Measurements from ENCODE around the gene ZC3H12C. TPM values are rescaled to one million over a fixed set of nuclear protein-coding genes. Genes with fewer than 3 reads are reported as not detected.

The ZC3H12C gene
- total RNA-seq, 2 experiments from 2014 or later: not detected

DNA sequence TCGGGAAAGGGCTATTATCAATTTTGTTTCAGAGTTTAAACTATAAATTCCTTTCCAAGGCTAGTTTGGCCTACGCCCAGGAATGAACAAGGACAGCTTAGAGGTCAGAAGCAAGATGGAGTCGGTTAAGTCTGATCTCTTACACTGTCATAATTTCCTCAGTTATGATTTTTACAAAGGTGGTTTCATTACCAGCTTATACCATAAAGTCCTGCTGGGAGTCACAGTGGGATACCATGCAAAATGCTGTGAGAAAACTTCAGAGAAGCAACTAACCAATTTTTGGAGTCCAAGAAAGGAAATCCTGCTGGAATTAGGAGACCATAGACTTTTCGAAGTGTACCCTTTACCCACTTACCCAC is 17.4 kb upstream of the ZC3H12C start:
- POLR2A ChIA-PET: interaction anchor here (0.6 kb wide), 2 partner anchors 12 to 253 kb away, joined by 3 read pairs; no protein-coding TSS in a partner anchor
- CTCF ChIA-PET (ENCODE audit: unreplicated experiment): no interaction called here
- no peak overlapping the region for H2AFZ ChIP-seq (ENCODE audit: low read length)
- H3K4me1 ChIP-seq (ENCODE audit: insufficient read depth, low read length, poor library complexity, severe bottlenecking): no peaks in the 10 kb centered on the region
- no peak overlapping the region for H3K4me3 ChIP-seq (ENCODE audit: low read depth, low read length, poor library complexity, severe bottlenecking)
- no peak overlapping the region for H3K27ac ChIP-seq (ENCODE audit: low read depth, low read length, poor library complexity, severe bottlenecking)
- no peaks in the 10 kb centered on the region for H3K9me3 ChIP-seq (ENCODE audit: low read length)
- intact Hi-C loops (cut with micrococcal nuclease; ENCODE audit: unreplicated experiment): no loop called here
- no peaks in the 10 kb centered on the region for H4K20me1 ChIP-seq (ENCODE audit: insufficient read depth, low read length)
- no peaks in the 10 kb centered on the region for H3K9me2 ChIP-seq (ENCODE audit: insufficient read depth, low read length)
- no peaks in the 10 kb centered on the region for H3K36me3 ChIP-seq (ENCODE audit: insufficient read depth, low read length)
- TF ChIP-seq EZH2phosphoT487 (IDR thresholded peaks at IDR 0.05; ENCODE audit: borderline replicate concordance, low read depth, low read length) (no peak), CTCF (conservative IDR thresholded peaks at IDR 0.05; ENCODE audit: low read length) (no peak)
- DNase-seq (ENCODE audit: low spot score): no peak
- BruUV-seq (replicated peaks): no TSS peak
- no peaks in the 10 kb centered on the region for H3K79me2 ChIP-seq (ENCODE audit: insufficient read depth, low read depth, low read length)
- H3K4me2 ChIP-seq (ENCODE audit: low read length): no peak overlapping the region

DNA sequence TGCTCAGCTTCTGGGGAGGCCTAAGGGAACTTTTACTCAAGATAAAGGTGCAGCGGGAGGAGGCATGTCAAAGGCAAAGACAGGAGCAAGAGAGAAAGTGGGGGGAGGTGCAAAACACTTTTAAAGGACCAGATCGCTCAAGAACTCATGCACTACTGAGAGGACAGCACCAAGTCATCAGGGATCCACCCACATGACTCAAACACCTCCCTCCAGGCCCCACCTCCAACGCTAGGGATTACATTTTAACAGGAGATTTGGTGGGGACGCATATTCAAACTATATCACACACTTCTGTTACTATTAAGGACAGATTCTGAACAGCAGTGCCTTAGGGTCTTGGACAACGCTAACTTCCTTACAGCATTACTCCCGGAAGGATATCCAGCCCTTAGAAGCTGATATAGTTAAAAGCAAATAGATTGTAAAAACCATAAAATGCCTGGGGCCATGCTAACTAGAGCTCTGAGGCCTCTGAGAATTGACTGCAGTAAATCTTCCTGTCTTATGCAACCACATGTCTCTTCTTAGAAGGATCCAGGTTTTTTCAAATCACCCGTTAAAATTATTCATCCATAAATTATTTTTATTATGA is 16.7 kb upstream of the ZC3H12C start:
- Histone ChIP-seq H3K4me1 (ENCODE audit: insufficient read depth, low read length, poor library complexity, severe bottlenecking) (no peaks in the 10 kb centered on the region), H3K4me2 (ENCODE audit: low read length) (no peak overlapping the region), H4K20me1 (ENCODE audit: insufficient read depth, low read length) (no peaks in the 10 kb centered on the region), H3K9me3 (ENCODE audit: low read length) (no peaks in the 10 kb centered on the region), H3K27ac (ENCODE audit: low read depth, low read length, poor library complexity, severe bottlenecking) (no peak overlapping the region), H3K79me2 (ENCODE audit: insufficient read depth, low read depth, low read length) (no peaks in the 10 kb centered on the region), H3K4me3 (ENCODE audit: low read depth, low read length, poor library complexity, severe bottlenecking) (no peak overlapping the region), H3K36me3 (ENCODE audit: insufficient read depth, low read length) (no peaks in the 10 kb centered on the region), H2AFZ (ENCODE audit: low read length) (no peak overlapping the region), H3K9me2 (ENCODE audit: insufficient read depth, low read length) (no peaks in the 10 kb centered on the region)
- TF ChIP-seq EZH2phosphoT487 (IDR thresholded peaks at IDR 0.05; ENCODE audit: borderline replicate concordance, low read depth, low read length) (no peak), CTCF (conservative IDR thresholded peaks at IDR 0.05; ENCODE audit: low read length) (no peak)
- ChIA-PET CTCF (ENCODE audit: unreplicated experiment) (no interaction called here), POLR2A (no interaction called here)
- intact Hi-C loops (cut with micrococcal nuclease; ENCODE audit: unreplicated experiment): no loop called here
- BruUV-seq (replicated peaks): no TSS peak
- DNase-seq (ENCODE audit: low spot score): no peak

GRCh38 chr11:110077346-110077745 is 15.8 kb upstream of the ZC3H12C start:
- POLR2A ChIA-PET: interaction anchor here (0.6 to 1.7 kb wide), 4 partner anchors 19 to 160 kb away, joined by 3 to 4 read pairs (median 3); no protein-coding TSS in a partner anchor
- intact Hi-C loops (cut with micrococcal nuclease; ENCODE audit: unreplicated experiment): no loop called here
- Histone ChIP-seq H3K4me3 (ENCODE audit: low read depth, low read length, poor library complexity, severe bottlenecking) (no peak overlapping the region), H4K20me1 (ENCODE audit: insufficient read depth, low read length) (no peaks in the 10 kb centered on the region), H3K27ac (ENCODE audit: low read depth, low read length, poor library complexity, severe bottlenecking) (no peak overlapping the region), H3K9me2 (ENCODE audit: insufficient read depth, low read length) (no peaks in the 10 kb centered on the region), H3K4me2 (ENCODE audit: low read length) (no peak overlapping the region), H3K36me3 (ENCODE audit: insufficient read depth, low read length) (no peaks in the 10 kb centered on the region), H3K9me3 (ENCODE audit: low read length) (no peaks in the 10 kb centered on the region), H2AFZ (ENCODE audit: low read length) (no peak overlapping the region), H3K79me2 (ENCODE audit: insufficient read depth, low read depth, low read length) (no peaks in the 10 kb centered on the region), H3K4me1 (ENCODE audit: insufficient read depth, low read length, poor library complexity, severe bottlenecking) (no peaks in the 10 kb centered on the region)
- BruUV-seq (replicated peaks): no TSS peak
- DNase-seq (ENCODE audit: low spot score): no peak
- TF ChIP-seq CTCF (conservative IDR thresholded peaks at IDR 0.05; ENCODE audit: low read length) (no peak), EZH2phosphoT487 (IDR thresholded peaks at IDR 0.05; ENCODE audit: borderline replicate concordance, low read depth, low read length) (no peak)
- CTCF ChIA-PET (ENCODE audit: unreplicated experiment): no interaction called here
